Astrocyte (in vitro differentiated cells and primary cell): Measurements from ENCODE around the gene SLC35D3. TPM values are rescaled to one million over a fixed set of nuclear protein-coding genes. Genes with fewer than 3 reads are reported as not detected.
"Not testable (repeated sequence)": the region's sequence is repeated elsewhere in the genome, so short reads cannot be mapped to it uniquely, and the experiment has no call there.

Experiments
- DNase-seq: peaks from one replicate; pipeline ENCODE4 v3.0.0-alpha.2; 2010; ENCODE audit warnings: low read depth
- FAIRE-seq: peaks from 2 replicates; lab custom pipeline; 2011; peaks lifted over from hg19 to GRCh38; lab: Jason Lieb, UNC
- H2AFZ ChIP-seq: 2 replicates; pipeline ENCODE4 v1.6.0; 2012; ENCODE audit warnings: low read depth, low read length, inconsistent platforms
- H3K27ac ChIP-seq: 2 replicates; pipeline ENCODE4 v1.5.1; 2011; ENCODE audit warnings: low read depth, low read length, inconsistent platforms
- H3K27me3 ChIP-seq: 2 replicates; pipeline ENCODE4 v1.6.0; 2011; ENCODE audit warnings: low read length, inconsistent platforms; ENCODE audit not compliant: insufficient read depth
- H3K36me3 ChIP-seq: 2 replicates; pipeline ENCODE4 v1.5.1; 2011; ENCODE audit warnings: low read length, inconsistent platforms; ENCODE audit not compliant: insufficient read depth
- H3K4me1 ChIP-seq: 2 replicates; pipeline ENCODE4 v1.5.1; 2011; ENCODE audit warnings: low read length, inconsistent platforms; ENCODE audit not compliant: insufficient read depth
- H3K4me2 ChIP-seq: 2 replicates; pipeline ENCODE4 v1.6.0; 2012; ENCODE audit warnings: low read length, inconsistent platforms
- H3K4me3 ChIP-seq: 2 replicates; pipeline ENCODE4 v1.5.1; 2011; ENCODE audit warnings: low read depth, mild to moderate bottlenecking, low read length, inconsistent platforms; ENCODE audit not compliant: insufficient read depth
- H3K79me2 ChIP-seq: 2 replicates; pipeline ENCODE4 v1.6.0; 2012; ENCODE audit warnings: mild to moderate bottlenecking, low read length, inconsistent platforms; ENCODE audit not compliant: insufficient read depth
- H3K9ac ChIP-seq: 2 replicates; pipeline ENCODE4 v1.6.0; 2012; ENCODE audit warnings: mild to moderate bottlenecking, low read length, inconsistent platforms
- H3K9me3 ChIP-seq: 2 replicates; pipeline ENCODE4 v1.5.1; 2012; ENCODE audit warnings: low read depth, mild to moderate bottlenecking, low read length, inconsistent platforms; ENCODE audit not compliant: insufficient read depth
- H4K20me1 ChIP-seq: 2 replicates; pipeline ENCODE4 v1.6.0; 2012; ENCODE audit warnings: low read length, inconsistent platforms; ENCODE audit not compliant: insufficient read depth
- H3K27ac Mint-ChIP-seq: one replicate; pipeline ENCODE4 v1.8.0; 2021; ENCODE audit warnings: mild to moderate bottlenecking, mixed read lengths; ENCODE audit not compliant: unreplicated experiment
- H3K27me3 Mint-ChIP-seq: one replicate; pipeline ENCODE4 v1.8.0; 2021; ENCODE audit warnings: low read depth, mixed read lengths; ENCODE audit not compliant: unreplicated experiment
- H3K36me3 Mint-ChIP-seq: one replicate; pipeline ENCODE4 v1.8.0; 2021; ENCODE audit warnings: low read depth, mixed read lengths; ENCODE audit not compliant: unreplicated experiment
- H3K4me1 Mint-ChIP-seq: one replicate; pipeline ENCODE4 v1.8.0; 2021; ENCODE audit warnings: low read depth, mixed read lengths; ENCODE audit not compliant: unreplicated experiment
- H3K4me3 Mint-ChIP-seq: one replicate; pipeline ENCODE4 v1.8.0; 2021; ENCODE audit warnings: mild to moderate bottlenecking, moderate library complexity, mixed read lengths; ENCODE audit not compliant: unreplicated experiment
- H3K9me3 Mint-ChIP-seq: one replicate; pipeline ENCODE4 v1.8.0; 2021; ENCODE audit warnings: mild to moderate bottlenecking, mixed read lengths; ENCODE audit not compliant: unreplicated experiment
- EZH2 ChIP-seq: IDR thresholded peaks from 2 replicates; pipeline ENCODE4 v1.6.1; 2012; ENCODE audit warnings: mild to moderate bottlenecking, low read length, inconsistent platforms; ENCODE audit not compliant: insufficient read depth
- total RNA-seq: library from RNA; stranded (reverse); gene quantifications from 2 replicates; pipeline ENCODE4 v1.2.1, GENCODE V29; 2021
- TF ChIP-seq, protein P1 (sequence below): IDR thresholded peaks from 2 replicates; pipeline ENCODE4 v1.5.1; 2011; ENCODE audit warnings: low read depth, mild to moderate bottlenecking, inconsistent platforms, low read length, moderate library complexity; ENCODE audit not compliant: insufficient read depth

The SLC35D3 gene
- total RNA-seq, 1 donor from 2014 or later = not detected

DNA sequence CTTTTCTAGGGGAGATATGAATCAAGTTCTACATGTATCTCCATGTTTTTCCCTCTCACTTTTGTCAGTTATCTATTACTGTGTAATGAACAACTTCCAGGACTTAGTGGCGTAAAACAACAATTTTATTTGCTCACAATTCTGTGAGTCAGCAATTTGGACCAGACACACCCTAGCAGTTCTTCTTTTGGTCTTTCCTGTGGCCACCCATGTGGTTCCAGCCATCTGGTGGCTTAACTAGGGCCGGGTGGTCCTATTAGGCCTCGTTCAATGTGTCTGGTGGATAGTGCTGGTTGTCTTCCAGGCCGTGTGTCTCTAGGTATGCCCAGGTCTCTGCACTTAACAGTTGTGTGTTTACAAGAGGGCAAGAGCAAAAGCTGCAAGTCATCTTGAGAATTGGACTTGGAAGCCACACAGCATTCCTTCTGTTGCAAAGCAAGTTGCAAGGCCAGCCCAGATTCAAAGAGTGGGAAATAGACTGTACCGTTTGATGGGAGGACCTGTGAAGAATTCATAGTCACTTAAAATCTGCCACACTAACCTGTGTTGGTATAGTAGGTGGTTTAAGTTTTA, 20.8 kb upstream of the SLC35D3 start:
- FAIRE-seq = no peak
- Mint-ChIP-seq H3K27ac (no peak overlapping the region), H3K27me3 (no peaks in the 10 kb centered on the region), H3K36me3 (peaks cover 10% of the 10 kb centered on the region), H3K4me3 (no peak overlapping the region), H3K9me3 (no peaks in the 10 kb centered on the region), H3K4me1 (no peaks in the 10 kb centered on the region)
- Histone ChIP-seq H3K9me3 (no peaks in the 10 kb centered on the region), H3K36me3 (peaks cover 3% of the 10 kb centered on the region), H3K27me3 (no peaks in the 10 kb centered on the region), H2AFZ (no peak overlapping the region), H3K4me3 (no peak overlapping the region), H3K9ac (no peak overlapping the region), H3K27ac (no peak overlapping the region), H3K79me2 (no peaks in the 10 kb centered on the region), H3K4me1 (no peaks in the 10 kb centered on the region), H4K20me1 (no peaks in the 10 kb centered on the region), H3K4me2 (no peak overlapping the region)
- no peak for DNase-seq
- TF ChIP-seq, protein P1, sequence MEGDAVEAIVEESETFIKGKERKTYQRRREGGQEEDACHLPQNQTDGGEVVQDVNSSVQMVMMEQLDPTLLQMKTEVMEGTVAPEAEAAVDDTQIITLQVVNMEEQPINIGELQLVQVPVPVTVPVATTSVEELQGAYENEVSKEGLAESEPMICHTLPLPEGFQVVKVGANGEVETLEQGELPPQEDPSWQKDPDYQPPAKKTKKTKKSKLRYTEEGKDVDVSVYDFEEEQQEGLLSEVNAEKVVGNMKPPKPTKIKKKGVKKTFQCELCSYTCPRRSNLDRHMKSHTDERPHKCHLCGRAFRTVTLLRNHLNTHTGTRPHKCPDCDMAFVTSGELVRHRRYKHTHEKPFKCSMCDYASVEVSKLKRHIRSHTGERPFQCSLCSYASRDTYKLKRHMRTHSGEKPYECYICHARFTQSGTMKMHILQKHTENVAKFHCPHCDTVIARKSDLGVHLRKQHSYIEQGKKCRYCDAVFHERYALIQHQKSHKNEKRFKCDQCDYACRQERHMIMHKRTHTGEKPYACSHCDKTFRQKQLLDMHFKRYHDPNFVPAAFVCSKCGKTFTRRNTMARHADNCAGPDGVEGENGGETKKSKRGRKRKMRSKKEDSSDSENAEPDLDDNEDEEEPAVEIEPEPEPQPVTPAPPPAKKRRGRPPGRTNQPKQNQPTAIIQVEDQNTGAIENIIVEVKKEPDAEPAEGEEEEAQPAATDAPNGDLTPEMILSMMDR = no peak
- no peak for TF ChIP-seq EZH2

DNA sequence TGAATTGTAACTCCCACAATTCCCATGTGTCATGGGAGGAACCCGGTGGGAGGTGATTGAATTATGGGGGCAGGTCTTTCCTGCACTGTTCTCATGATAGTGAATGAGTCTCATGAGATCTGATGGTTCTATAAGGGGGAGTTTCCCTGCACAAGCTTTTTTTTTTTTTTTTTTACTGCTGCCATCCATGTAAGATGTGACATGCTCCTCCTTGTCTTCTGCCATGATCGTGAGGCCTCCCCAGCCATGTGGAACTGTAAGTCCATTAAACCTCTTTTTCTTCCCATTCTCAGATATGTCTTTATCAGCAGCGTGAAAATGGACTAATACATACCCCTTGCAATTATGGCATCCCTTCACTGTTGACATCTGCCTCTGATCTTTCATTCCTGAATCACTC, 17.6 kb upstream of the SLC35D3 start:
- not testable (repeated sequence) for H3K36me3 Mint-ChIP-seq, FAIRE-seq

GRCh38 chr6:136914947-136915346, 7.2 kb upstream of the SLC35D3 start:
- Histone ChIP-seq H3K9me3 (no peaks in the 10 kb centered on the region), H3K27ac (no peak overlapping the region), H3K9ac (no peak overlapping the region), H3K4me2 (no peak overlapping the region), H3K79me2 (no peaks in the 10 kb centered on the region), H3K27me3 (peaks cover under 1% of the 10 kb centered on the region), H4K20me1 (no peaks in the 10 kb centered on the region), H2AFZ (no peak overlapping the region), H3K36me3 (no peaks in the 10 kb centered on the region), H3K4me1 (no peaks in the 10 kb centered on the region), H3K4me3 (no peak overlapping the region)
- TF ChIP-seq, protein P1 = no peak
- no peak for TF ChIP-seq EZH2
- H3K4me3 Mint-ChIP-seq = no peak overlapping the region
- H3K9me3 Mint-ChIP-seq = peaks cover 2% of the 10 kb centered on the region
- no peak for DNase-seq
- H3K27ac Mint-ChIP-seq = no peak overlapping the region
- H3K36me3 Mint-ChIP-seq = peaks cover 11% of the 10 kb centered on the region
- no peaks in the 10 kb centered on the region for H3K4me1 Mint-ChIP-seq
- FAIRE-seq = no peak
- peaks cover 11% of the 10 kb centered on the region for H3K27me3 Mint-ChIP-seq

More for the DNA sequence above, 17.6 kb upstream of the SLC35D3 start:
- not testable (repeated sequence) for H3K4me3 ChIP-seq, H3K79me2 ChIP-seq, H3K4me3 Mint-ChIP-seq, H4K20me1 ChIP-seq, H3K9me3 ChIP-seq, H3K9me3 Mint-ChIP-seq, H3K27me3 ChIP-seq, H3K4me2 ChIP-seq, H3K27ac ChIP-seq, H3K4me1 ChIP-seq, H3K27ac Mint-ChIP-seq, H3K4me1 Mint-ChIP-seq, H2AFZ ChIP-seq, H3K9ac ChIP-seq, DNase-seq, H3K27me3 Mint-ChIP-seq, H3K36me3 ChIP-seq
